GM08714 (cell line): ENCODE data around the gene LRRTM2.

ENCODE experiments used
- H3K4me3 ChIP-seq: fragments of 200-500 bp; sonication (Bioruptor generic); 2 replicates; pipeline ENCODE4 v1.5.1; 2014; ENCODE audit warnings: mild to moderate bottlenecking, low read length, inconsistent platforms
- ZNF274 ChIP-seq: IDR thresholded peaks from 2 replicates; pipeline ENCODE4 v1.6.1; 2012; ENCODE audit warnings: mild to moderate bottlenecking, low read depth, low read length

The LRRTM2 gene

GRCh38 chr5:138900281-138900965 lies 25.3 kb upstream of the LRRTM2 start:
- no peak for TF ChIP-seq ZNF274
- no peak overlapping the region for H3K4me3 ChIP-seq

- no peak for TF ChIP-seq ZNF274
- H3K4me3 ChIP-seq, result no peak overlapping the region
Measured at GRCh38 chr5:138898742-138899141, 23.6 kb upstream of the LRRTM2 start.

GRCh38 chr5:138898299-138898698 lies 23.2 kb upstream of the LRRTM2 start:
- TF ChIP-seq ZNF274, result no peak
- H3K4me3 ChIP-seq, result no peak overlapping the region

GRCh38 chr5:138895918-138896317 lies 20.8 kb upstream of the LRRTM2 start:
- TF ChIP-seq ZNF274, result no peak
- H3K4me3 ChIP-seq, result no peak overlapping the region

- H3K4me3 ChIP-seq, result no peak overlapping the region
- TF ChIP-seq ZNF274, result no peak
Measured at GRCh38 chr5:138890644-138891043, 15.5 kb upstream of the LRRTM2 start.

- no peak for TF ChIP-seq ZNF274
Measured at GRCh38 chr5:138889994-138890393, 14.9 kb upstream of the LRRTM2 start.

GRCh38 chr5:138884554-138884953 lies 9.4 kb upstream of the LRRTM2 start:
- TF ChIP-seq ZNF274, result no peak
- H3K4me3 ChIP-seq, result no peak overlapping the region

More at GRCh38 chr5:138889994-138890393, 14.9 kb upstream of the LRRTM2 start:
- no peak overlapping the region for H3K4me3 ChIP-seq

GRCh38 chr5:138884094-138884493 lies 9.0 kb upstream of the LRRTM2 start:
- no peak for TF ChIP-seq ZNF274
- no peak overlapping the region for H3K4me3 ChIP-seq

- no peak overlapping the region for H3K4me3 ChIP-seq
- TF ChIP-seq ZNF274, result no peak
Measured at GRCh38 chr5:138883211-138883610, 8.1 kb upstream of the LRRTM2 start.

- H3K4me3 ChIP-seq, result no peak overlapping the region
- TF ChIP-seq ZNF274, result no peak
Measured at GRCh38 chr5:138878437-138879235, 3.5 kb upstream of the LRRTM2 start.

- H3K4me3 ChIP-seq, result no peak overlapping the region
- TF ChIP-seq ZNF274, result no peak
Measured at GRCh38 chr5:138876811-138877210, 1.7 kb upstream of the LRRTM2 start.

- TF ChIP-seq ZNF274, result no peak
- no peak overlapping the region for H3K4me3 ChIP-seq
Measured at GRCh38 chr5:138875946-138876345, 811 bp upstream of the LRRTM2 start.

GRCh38 chr5:138875552-138875875 lies 379 bp upstream of the LRRTM2 start:
- H3K4me3 ChIP-seq, result no peak overlapping the region
- no peak for TF ChIP-seq ZNF274

GRCh38 chr5:138874241-138874640 lies 894 bp downstream of the LRRTM2 start:
- no peak for TF ChIP-seq ZNF274
- no peak overlapping the region for H3K4me3 ChIP-seq

- no peak overlapping the region for H3K4me3 ChIP-seq
Measured at GRCh38 chr5:138873466-138874221, 1.5 kb downstream of the LRRTM2 start.

More at GRCh38 chr5:138873466-138874221, 1.5 kb downstream of the LRRTM2 start:
- TF ChIP-seq ZNF274, result no peak
